ENCODE data around the gene PNMA1. TPM values are rescaled to one million over a fixed set of nuclear protein-coding genes. Genes with fewer than 3 reads are reported as not detected.

The PNMA1 gene
- total and polyA plus RNA-seq, 2 of the 13 experiments (the other 11 are each of a cell fraction or from before 2014, with no cell fraction given): 7.0 to 8.3 TPM

DNA sequence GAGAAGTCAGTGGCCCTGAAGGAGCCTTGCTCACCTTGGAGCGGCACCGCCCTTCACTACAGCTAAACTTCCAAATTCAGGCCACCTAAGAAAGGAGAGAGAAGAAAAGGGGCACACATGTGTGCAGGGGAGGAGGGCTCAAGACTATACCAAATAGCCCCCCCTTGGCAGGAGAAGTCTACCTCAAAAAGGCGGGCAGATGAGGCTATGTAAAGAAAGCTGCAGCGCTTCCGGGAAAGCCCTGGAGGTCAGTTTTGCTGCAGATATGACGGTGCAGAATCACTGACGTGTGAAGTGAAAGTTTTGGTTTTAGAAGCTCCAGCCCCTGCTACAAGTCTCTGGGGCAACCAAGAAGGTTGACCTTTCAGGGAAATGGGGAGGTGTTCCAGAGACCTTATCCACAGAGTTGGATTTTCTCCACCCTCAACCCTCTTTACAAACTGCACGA lies 48.2 kb upstream of the PNMA1 start (continued):
- TF ChIP-seq, protein P1, sequence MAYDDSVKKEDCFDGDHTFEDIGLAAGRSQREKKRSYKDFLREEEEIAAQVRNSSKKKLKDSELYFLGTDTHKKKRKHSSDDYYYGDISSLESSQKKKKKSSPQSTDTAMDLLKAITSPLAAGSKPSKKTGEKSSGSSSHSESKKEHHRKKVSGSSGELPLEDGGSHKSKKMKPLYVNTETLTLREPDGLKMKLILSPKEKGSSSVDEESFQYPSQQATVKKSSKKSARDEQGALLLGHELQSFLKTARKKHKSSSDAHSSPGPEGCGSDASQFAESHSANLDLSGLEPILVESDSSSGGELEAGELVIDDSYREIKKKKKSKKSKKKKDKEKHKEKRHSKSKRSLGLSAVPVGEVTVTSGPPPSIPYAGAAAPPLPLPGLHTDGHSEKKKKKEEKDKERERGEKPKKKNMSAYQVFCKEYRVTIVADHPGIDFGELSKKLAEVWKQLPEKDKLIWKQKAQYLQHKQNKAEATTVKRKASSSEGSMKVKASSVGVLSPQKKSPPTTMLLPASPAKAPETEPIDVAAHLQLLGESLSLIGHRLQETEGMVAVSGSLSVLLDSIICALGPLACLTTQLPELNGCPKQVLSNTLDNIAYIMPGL (CRISPR knock-in tag; IDR thresholded peaks at IDR 0.05; ENCODE audit: borderline replicate concordance in 1 of 2, low read depth in 1 of 2): no peak
- no peak for TF ChIP-seq NFIB (CRISPR knock-in tag; IDR thresholded peaks at IDR 0.05; ENCODE audit: borderline replicate concordance)
- TF ChIP-seq, protein P2, sequence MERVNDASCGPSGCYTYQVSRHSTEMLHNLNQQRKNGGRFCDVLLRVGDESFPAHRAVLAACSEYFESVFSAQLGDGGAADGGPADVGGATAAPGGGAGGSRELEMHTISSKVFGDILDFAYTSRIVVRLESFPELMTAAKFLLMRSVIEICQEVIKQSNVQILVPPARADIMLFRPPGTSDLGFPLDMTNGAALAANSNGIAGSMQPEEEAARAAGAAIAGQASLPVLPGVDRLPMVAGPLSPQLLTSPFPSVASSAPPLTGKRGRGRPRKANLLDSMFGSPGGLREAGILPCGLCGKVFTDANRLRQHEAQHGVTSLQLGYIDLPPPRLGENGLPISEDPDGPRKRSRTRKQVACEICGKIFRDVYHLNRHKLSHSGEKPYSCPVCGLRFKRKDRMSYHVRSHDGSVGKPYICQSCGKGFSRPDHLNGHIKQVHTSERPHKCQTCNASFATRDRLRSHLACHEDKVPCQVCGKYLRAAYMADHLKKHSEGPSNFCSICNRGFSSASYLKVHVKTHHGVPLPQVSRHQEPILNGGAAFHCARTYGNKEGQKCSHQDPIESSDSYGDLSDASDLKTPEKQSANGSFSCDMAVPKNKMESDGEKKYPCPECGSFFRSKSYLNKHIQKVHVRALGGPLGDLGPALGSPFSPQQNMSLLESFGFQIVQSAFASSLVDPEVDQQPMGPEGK (CRISPR knock-in tag; IDR thresholded peaks at IDR 0.05): peak; percentile 47
- TF ChIP-seq, protein P3, sequence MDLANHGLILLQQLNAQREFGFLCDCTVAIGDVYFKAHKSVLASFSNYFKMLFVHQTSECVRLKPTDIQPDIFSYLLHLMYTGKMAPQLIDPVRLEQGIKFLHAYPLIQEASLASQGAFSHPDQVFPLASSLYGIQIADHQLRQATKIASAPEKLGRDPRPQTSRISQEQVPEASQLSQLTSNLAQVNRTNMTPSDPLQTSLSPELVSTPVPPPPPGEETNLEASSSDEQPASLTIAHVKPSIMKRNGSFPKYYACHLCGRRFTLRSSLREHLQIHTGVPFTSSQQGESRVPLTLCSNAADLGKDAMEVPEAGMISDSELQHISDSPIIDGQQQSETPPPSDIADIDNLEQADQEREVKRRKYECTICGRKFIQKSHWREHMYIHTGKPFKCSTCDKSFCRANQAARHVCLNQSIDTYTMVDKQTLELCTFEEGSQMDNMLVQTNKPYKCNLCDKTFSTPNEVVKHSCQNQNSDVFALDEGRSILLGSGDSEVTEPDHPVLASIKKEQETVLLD (CRISPR knock-in tag; IDR thresholded peaks at IDR 0.05; ENCODE audit: low read depth): no peak
- no peak for TF ChIP-seq ZNF33A (CRISPR knock-in tag; IDR thresholded peaks at IDR 0.05; ENCODE audit: borderline replicate concordance)
- no peak for TF ChIP-seq ZNF343 (CRISPR knock-in tag; IDR thresholded peaks at IDR 0.05)
- no peak for TF ChIP-seq ZNF556 (CRISPR knock-in tag; IDR thresholded peaks at IDR 0.05; ENCODE audit: borderline replicate concordance)
- 0 out of 2 replicates have a peak, but pooled peaks have one; percentile 37 for TF ChIP-seq SAP130 (CRISPR knock-in tag; IDR thresholded peaks at IDR 0.05; ENCODE audit: low read depth)
- no peak for TF ChIP-seq ZNF569 (CRISPR knock-in tag; IDR thresholded peaks at IDR 0.05; ENCODE audit: borderline replicate concordance)

All from HepG2 (cell line).